KOPT-K1 (cell line): ENCODE measurements around the gene ODAD4.
"Not testable (repeated sequence)": the region's sequence is repeated elsewhere in the genome, so short reads cannot be mapped to it uniquely, and the experiment has no call there.

Source experiments
- H3K27ac ChIP-seq: fragments of 200-600 bp; sonication (generic); 2 replicates; pipeline ENCODE4 v1.5.1; 2016; ENCODE audit warnings: antibody characterized with exemption, mild to moderate bottlenecking, low read depth, low read length; ENCODE audit not compliant: poor library complexity, severe bottlenecking
- H3K36me3 ChIP-seq: fragments of 200-600 bp; sonication (generic); 2 replicates; pipeline ENCODE4 v1.5.1; 2017; ENCODE audit warnings: antibody characterized with exemption, mild to moderate bottlenecking, low read length, moderate library complexity; ENCODE audit not compliant: insufficient read depth
- H3K9me3 ChIP-seq: fragments of 200-600 bp; sonication (generic); 2 replicates; pipeline ENCODE4 v1.5.1; 2017; ENCODE audit warnings: antibody characterized with exemption, low read length, mild to moderate bottlenecking; ENCODE audit not compliant: insufficient read depth, poor library complexity, severe bottlenecking

Gene ODAD4

DNA sequence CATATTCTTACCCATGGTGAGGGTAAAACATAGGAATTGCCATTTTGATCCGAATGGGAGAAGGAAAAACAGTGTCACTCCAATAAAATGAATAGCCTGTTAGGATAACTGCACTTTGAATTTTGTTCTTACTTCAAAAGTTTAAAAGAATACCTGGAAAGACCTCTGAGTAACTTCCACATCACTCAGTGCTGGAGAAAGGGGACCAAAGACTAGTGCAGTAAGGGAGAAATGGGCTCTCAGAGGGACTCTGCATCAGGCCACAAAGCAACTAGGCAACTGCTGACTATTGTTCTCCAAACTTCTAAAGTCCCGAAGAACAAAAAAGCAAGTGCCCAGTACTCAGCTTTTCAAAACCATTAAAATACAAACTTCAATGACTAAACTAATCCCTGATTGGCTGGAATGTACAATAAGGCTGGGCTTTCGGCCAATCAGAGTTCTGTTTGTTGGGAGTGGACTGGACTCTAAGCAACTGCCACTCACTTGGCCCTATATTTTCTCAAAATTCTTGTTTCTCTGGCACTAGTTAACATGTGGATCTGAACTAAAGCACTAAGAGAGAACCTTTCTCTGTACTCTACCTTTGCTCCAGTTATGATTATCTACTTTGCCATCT, 80.6 kb downstream of the ODAD4 start:
- Histone ChIP-seq H3K9me3 (no peaks in the 10 kb centered on the region), H3K36me3 (peaks cover 44% of the 10 kb centered on the region), H3K27ac (no peak overlapping the region)

DNA sequence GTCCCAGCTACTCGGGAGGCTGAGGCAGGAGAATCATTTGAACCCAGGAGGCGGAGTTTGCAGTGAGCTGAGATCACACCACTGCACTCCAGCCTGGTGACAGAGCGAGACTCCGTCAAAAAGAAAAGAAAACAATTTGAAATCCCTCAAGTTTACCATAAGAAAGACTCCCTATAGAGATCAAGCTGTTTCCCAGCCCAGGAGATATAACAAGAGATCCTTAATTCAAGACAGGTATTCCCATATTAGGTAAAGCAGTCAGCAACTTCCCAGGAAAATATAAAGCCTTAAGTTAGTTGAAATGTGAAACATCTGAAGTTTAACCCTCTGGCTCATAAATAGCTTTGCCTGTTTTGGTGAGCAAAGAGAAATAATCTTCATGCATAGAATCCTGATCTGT, 81.9 kb downstream of the ODAD4 start:
- not testable (repeated sequence) for H3K27ac ChIP-seq, H3K9me3 ChIP-seq
- H3K36me3 ChIP-seq = peaks cover 44% of the 10 kb centered on the region

DNA sequence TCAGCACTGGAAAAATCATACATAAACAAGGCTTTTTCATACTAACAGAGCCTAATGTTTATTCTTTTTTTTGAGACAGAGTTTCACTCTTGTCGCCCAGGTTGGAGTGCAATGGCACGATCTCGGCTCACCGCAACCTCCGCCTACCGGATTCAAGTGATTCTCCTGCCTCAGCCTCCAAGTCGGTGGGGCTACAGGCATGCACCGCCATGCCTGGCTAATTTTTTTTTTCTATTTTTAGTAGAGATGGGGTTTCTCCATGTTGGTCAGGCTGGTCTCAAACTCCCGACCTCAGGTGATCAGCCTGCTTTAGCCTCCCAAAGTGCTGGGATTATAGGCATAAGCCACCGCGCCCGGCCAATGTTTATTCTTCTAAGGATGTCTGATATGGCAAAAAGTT, 83.3 kb downstream of the ODAD4 start:
- H3K27ac ChIP-seq = not testable (repeated sequence)
- H3K36me3 ChIP-seq = peaks cover 41% of the 10 kb centered on the region

More for the DNA sequence above, 83.3 kb downstream of the ODAD4 start:
- H3K9me3 ChIP-seq = not testable (repeated sequence)
